DOHH2 (cell line): ENCODE data around the gene TYW3.

Experiments
- H3F3A ChIP-seq: fragments of 200-600 bp; sonication (generic), shearing (Covaris generic); 2 replicates; pipeline ENCODE4 v1.6.0; 2016; ENCODE audit warnings: antibody characterized with exemption, mild to moderate bottlenecking; ENCODE audit not compliant: control insufficient read depth, insufficient read depth
- H3K27ac ChIP-seq: fragments of 200-600 bp; sonication (generic); 2 replicates; pipeline ENCODE4 v1.5.1; 2014; ENCODE audit warnings: low read depth, mild to moderate bottlenecking, low read length, moderate library complexity
- H3K27me3 ChIP-seq: fragments of 200-600 bp; sonication (generic); 2 replicates; pipeline ENCODE4 v1.6.1; 2014; ENCODE audit warnings: mild to moderate bottlenecking, low read length, mixed read lengths; ENCODE audit not compliant: control insufficient read depth
- H3K36me3 ChIP-seq: fragments of 200-600 bp; sonication (generic); 2 replicates; pipeline ENCODE4 v1.6.1; 2014; ENCODE audit warnings: mild to moderate bottlenecking, low read length, moderate library complexity, mixed read lengths; ENCODE audit not compliant: control insufficient read depth
- H3K4me1 ChIP-seq: fragments of 200-600 bp; sonication (generic); 2 replicates; pipeline ENCODE4 v1.6.1; 2014; ENCODE audit warnings: mild to moderate bottlenecking, low read length, mixed read lengths; ENCODE audit not compliant: control insufficient read depth
- H3K4me2 ChIP-seq: fragments of 200-600 bp; sonication (generic); 2 replicates; pipeline ENCODE4 v1.6.0; 2014; ENCODE audit warnings: mild to moderate bottlenecking, low read length, moderate library complexity
- H3K4me3 ChIP-seq: fragments of 200-600 bp; sonication (generic); 2 replicates; pipeline ENCODE4 v1.5.1; 2014; ENCODE audit warnings: mild to moderate bottlenecking, low read length, mixed read lengths
- H3K79me2 ChIP-seq: fragments of 200-600 bp; sonication (generic); 2 replicates; pipeline ENCODE4 v1.6.1; 2014; ENCODE audit warnings: mild to moderate bottlenecking, low read length, mixed read lengths; ENCODE audit not compliant: control insufficient read depth
- H3K9me2 ChIP-seq: fragments of 200-600 bp; sonication (generic); replicated peaks from 2 replicates; pipeline ENCODE4 v1.6.1; 2014; ENCODE audit warnings: mild to moderate bottlenecking, low read length, mixed read lengths; ENCODE audit not compliant: control insufficient read depth
- H3K9me3 ChIP-seq: fragments of 200-600 bp; sonication (generic); 2 replicates; pipeline ENCODE4 v1.6.1; 2014; ENCODE audit warnings: antibody characterized with exemption, low read length, mixed read lengths; ENCODE audit not compliant: control insufficient read depth, insufficient read depth
- H4K20me1 ChIP-seq: fragments of 200-600 bp; sonication (generic); 2 replicates; pipeline ENCODE4 v1.6.0; 2014; ENCODE audit warnings: low read depth, mild to moderate bottlenecking, antibody characterized with exemption, low read length, moderate library complexity; ENCODE audit not compliant: control insufficient read depth, insufficient read depth
- EZH2phosphoT487 ChIP-seq: fragments of 200-600 bp; sonication (generic); IDR thresholded peaks from 2 replicates; pipeline ENCODE4 v1.6.1; 2017; ENCODE audit warnings: borderline replicate concordance, mild to moderate bottlenecking, antibody characterized with exemption, low read length, moderate library complexity, mixed read lengths
- TF ChIP-seq, protein P1 (sequence below): fragments of 200-600 bp; sonication (generic); IDR thresholded peaks from one replicate; pipeline ENCODE4 v1.5.1; 2014; ENCODE audit warnings: antibody characterized with exemption, mild to moderate bottlenecking, low read depth, low read length; ENCODE audit not compliant: poor library complexity, severe bottlenecking

TYW3 gene

DNA sequence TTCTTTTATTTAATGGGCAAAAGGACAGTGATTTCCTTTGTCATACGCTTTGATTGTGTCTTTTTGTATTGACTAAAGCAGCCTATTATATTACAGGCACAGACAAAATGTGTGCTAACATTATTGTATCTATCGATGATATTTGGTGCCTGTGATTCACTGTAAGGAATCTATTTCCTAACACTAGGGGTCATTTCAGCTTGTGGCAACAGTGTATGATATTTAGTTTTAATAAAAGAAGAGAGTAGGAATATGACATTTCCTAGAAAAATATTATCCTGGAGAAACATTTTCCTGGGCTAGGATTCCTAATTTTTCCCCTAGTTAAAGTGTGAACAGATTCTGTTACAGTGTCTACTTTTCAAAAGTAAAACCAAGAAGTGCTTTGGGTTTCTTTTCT is 42.8 kb downstream of the TYW3 start:
- Histone ChIP-seq H3K4me3 (no peak overlapping the region), H3K27me3 (no peaks in the 10 kb centered on the region), H3K9me3 (no peaks in the 10 kb centered on the region), H3K9me2 (no peaks in the 10 kb centered on the region), H3F3A (no peaks in the 10 kb centered on the region), H3K4me2 (no peak overlapping the region), H3K36me3 (no peaks in the 10 kb centered on the region), H3K4me1 (no peaks in the 10 kb centered on the region), H3K79me2 (no peaks in the 10 kb centered on the region), H4K20me1 (no peaks in the 10 kb centered on the region), H3K27ac (no peak overlapping the region)
- TF ChIP-seq, protein P1, sequence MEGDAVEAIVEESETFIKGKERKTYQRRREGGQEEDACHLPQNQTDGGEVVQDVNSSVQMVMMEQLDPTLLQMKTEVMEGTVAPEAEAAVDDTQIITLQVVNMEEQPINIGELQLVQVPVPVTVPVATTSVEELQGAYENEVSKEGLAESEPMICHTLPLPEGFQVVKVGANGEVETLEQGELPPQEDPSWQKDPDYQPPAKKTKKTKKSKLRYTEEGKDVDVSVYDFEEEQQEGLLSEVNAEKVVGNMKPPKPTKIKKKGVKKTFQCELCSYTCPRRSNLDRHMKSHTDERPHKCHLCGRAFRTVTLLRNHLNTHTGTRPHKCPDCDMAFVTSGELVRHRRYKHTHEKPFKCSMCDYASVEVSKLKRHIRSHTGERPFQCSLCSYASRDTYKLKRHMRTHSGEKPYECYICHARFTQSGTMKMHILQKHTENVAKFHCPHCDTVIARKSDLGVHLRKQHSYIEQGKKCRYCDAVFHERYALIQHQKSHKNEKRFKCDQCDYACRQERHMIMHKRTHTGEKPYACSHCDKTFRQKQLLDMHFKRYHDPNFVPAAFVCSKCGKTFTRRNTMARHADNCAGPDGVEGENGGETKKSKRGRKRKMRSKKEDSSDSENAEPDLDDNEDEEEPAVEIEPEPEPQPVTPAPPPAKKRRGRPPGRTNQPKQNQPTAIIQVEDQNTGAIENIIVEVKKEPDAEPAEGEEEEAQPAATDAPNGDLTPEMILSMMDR = no peak
- TF ChIP-seq EZH2phosphoT487 = no peak

GRCh38 chr1:74777525-74777924 is 44.6 kb downstream of the TYW3 start:
- TF ChIP-seq, protein P1 = no peak
- no peak for TF ChIP-seq EZH2phosphoT487
- no peak overlapping the region for H3K4me3 ChIP-seq
- H3K4me1 ChIP-seq = no peaks in the 10 kb centered on the region
- no peaks in the 10 kb centered on the region for H3K79me2 ChIP-seq
- no peak overlapping the region for H3K27ac ChIP-seq
- no peaks in the 10 kb centered on the region for H3F3A ChIP-seq
- no peak overlapping the region for H3K4me2 ChIP-seq
- no peaks in the 10 kb centered on the region for H3K9me3 ChIP-seq
- H4K20me1 ChIP-seq = no peaks in the 10 kb centered on the region
- no peaks in the 10 kb centered on the region for H3K9me2 ChIP-seq
- H3K36me3 ChIP-seq = no peaks in the 10 kb centered on the region
- no peaks in the 10 kb centered on the region for H3K27me3 ChIP-seq

- Histone ChIP-seq H3K4me3 (no peak overlapping the region), H3K4me1 (no peaks in the 10 kb centered on the region), H3F3A (no peaks in the 10 kb centered on the region), H3K79me2 (no peaks in the 10 kb centered on the region), H3K4me2 (no peak overlapping the region), H3K36me3 (no peaks in the 10 kb centered on the region), H3K9me2 (no peaks in the 10 kb centered on the region), H3K27me3 (no peaks in the 10 kb centered on the region), H3K27ac (no peak overlapping the region), H3K9me3 (no peaks in the 10 kb centered on the region), H4K20me1 (no peaks in the 10 kb centered on the region)
- no peak for TF ChIP-seq EZH2phosphoT487
- TF ChIP-seq, protein P1 = no peak
Observed at GRCh38 chr1:74779750-74780149, 46.8 kb downstream of the TYW3 start.

- no peak overlapping the region for H3K27ac ChIP-seq
- H3K4me3 ChIP-seq = no peak overlapping the region
- no peaks in the 10 kb centered on the region for H4K20me1 ChIP-seq
- TF ChIP-seq EZH2phosphoT487 = no peak
- TF ChIP-seq, protein P1 = no peak
- H3K9me3 ChIP-seq = no peaks in the 10 kb centered on the region
- no peaks in the 10 kb centered on the region for H3K79me2 ChIP-seq
- H3K36me3 ChIP-seq = no peaks in the 10 kb centered on the region
- H3K4me2 ChIP-seq = no peak overlapping the region
- no peaks in the 10 kb centered on the region for H3F3A ChIP-seq
- no peaks in the 10 kb centered on the region for H3K27me3 ChIP-seq
- H3K9me2 ChIP-seq = no peaks in the 10 kb centered on the region
- H3K4me1 ChIP-seq = no peaks in the 10 kb centered on the region
Observed at GRCh38 chr1:74780594-74780993, 47.6 kb downstream of the TYW3 start.
